ENCODE measurements around the gene LRRC52.

Gene LRRC52

DNA sequence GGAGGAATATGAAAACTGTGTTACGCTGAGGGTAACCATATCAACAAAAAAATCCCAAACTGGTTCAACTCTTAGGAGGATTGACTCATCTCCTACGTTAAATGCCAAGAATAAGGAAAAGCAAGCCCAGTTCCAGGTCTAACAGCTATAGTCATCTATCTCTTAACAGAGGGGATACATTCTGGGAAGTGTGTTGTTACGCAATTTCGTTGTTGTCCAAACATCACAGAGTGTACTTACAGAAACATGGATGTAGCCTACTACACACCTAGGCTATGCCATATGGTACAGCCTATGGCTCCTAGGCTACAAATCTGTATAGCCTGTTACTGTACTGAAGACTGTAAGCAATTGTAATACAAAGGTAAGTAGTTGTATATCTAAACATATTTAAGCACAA lies 23.2 kb upstream of the LRRC52 start:
- in situ Hi-C loops (cut with HindIII; ENCODE audit: low sequenced_read_pairs): no loop called here
- DNase-seq (ENCODE audit: low read depth): no peak
- H3K4me3 ChIP-seq (ENCODE audit: low read depth, low read length): no peak overlapping the region

GRCh38 chr1:165524639-165525285 lies 19.0 kb upstream of the LRRC52 start:
- in situ Hi-C loops (cut with HindIII; ENCODE audit: low sequenced_read_pairs): no loop called here
- DNase-seq (ENCODE audit: low read depth): no peak
- TF ChIP-seq, protein P1, sequence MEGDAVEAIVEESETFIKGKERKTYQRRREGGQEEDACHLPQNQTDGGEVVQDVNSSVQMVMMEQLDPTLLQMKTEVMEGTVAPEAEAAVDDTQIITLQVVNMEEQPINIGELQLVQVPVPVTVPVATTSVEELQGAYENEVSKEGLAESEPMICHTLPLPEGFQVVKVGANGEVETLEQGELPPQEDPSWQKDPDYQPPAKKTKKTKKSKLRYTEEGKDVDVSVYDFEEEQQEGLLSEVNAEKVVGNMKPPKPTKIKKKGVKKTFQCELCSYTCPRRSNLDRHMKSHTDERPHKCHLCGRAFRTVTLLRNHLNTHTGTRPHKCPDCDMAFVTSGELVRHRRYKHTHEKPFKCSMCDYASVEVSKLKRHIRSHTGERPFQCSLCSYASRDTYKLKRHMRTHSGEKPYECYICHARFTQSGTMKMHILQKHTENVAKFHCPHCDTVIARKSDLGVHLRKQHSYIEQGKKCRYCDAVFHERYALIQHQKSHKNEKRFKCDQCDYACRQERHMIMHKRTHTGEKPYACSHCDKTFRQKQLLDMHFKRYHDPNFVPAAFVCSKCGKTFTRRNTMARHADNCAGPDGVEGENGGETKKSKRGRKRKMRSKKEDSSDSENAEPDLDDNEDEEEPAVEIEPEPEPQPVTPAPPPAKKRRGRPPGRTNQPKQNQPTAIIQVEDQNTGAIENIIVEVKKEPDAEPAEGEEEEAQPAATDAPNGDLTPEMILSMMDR (IDR thresholded peaks at IDR 0.05; ENCODE audit: low read depth, low read length, missing control alignments): no peak
- H3K4me3 ChIP-seq (ENCODE audit: low read depth, low read length): no peak overlapping the region

More for the DNA sequence above, 23.2 kb upstream of the LRRC52 start:
- TF ChIP-seq, protein P1 (IDR thresholded peaks at IDR 0.05; ENCODE audit: low read depth, low read length, missing control alignments): no peak

- TF ChIP-seq, protein P1 (IDR thresholded peaks at IDR 0.05; ENCODE audit: low read depth, low read length, missing control alignments): no peak
- in situ Hi-C loops (cut with HindIII; ENCODE audit: low sequenced_read_pairs): no loop called here
- DNase-seq (ENCODE audit: low read depth): no peak
- H3K4me3 ChIP-seq (ENCODE audit: low read depth, low read length): no peak overlapping the region
Measured at GRCh38 chr1:165525708-165526107, 18.1 kb upstream of the LRRC52 start.

DNA sequence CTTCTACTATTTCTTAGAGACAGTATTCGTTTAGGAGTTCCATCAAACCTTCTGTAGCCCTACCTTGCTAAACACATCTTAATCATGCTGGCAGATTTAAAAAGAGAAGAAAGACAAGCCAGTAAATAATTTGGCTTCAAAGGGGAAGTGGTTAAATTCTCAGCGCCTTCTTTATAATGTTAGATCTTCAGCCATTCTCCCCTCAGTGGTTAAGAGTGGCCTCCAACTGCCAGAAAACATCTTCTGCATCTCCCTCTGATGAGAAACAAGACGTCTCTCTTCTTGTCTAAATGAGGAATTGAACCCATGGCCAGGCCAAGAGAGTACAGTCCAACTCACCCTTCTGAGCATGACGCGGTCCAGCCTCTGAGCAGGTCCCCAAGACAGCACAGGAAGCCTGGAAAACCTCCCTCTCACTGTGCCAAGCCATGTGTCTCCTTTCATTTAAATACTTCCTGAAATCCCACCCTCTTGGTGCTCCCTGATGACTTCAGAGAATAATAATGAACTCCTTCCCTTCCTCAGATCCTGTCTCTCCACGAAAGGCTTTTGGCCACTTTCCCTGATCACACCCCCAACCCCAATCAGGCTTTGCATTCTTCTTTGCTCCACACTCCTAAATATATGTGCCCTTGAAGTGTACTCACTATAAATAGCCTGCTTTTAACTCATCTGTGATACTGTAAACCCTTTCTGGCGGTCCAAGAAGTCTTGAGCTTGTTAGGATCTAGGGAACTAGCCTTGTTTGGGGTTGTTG lies 16.4 kb upstream of the LRRC52 start:
- DNase-seq (ENCODE audit: low read depth): no peak
- TF ChIP-seq, protein P1 (IDR thresholded peaks at IDR 0.05; ENCODE audit: low read depth, low read length, missing control alignments): no peak
- no peak overlapping the region for H3K4me3 ChIP-seq (ENCODE audit: low read depth, low read length)
- in situ Hi-C loops (cut with HindIII; ENCODE audit: low sequenced_read_pairs): no loop called here

GRCh38 chr1:165531021-165531420 lies 12.8 kb upstream of the LRRC52 start:
- in situ Hi-C loops (cut with HindIII; ENCODE audit: low sequenced_read_pairs): no loop called here
- DNase-seq (ENCODE audit: low read depth): no peak
- no peak overlapping the region for H3K4me3 ChIP-seq (ENCODE audit: low read depth, low read length)
- TF ChIP-seq, protein P1 (IDR thresholded peaks at IDR 0.05; ENCODE audit: low read depth, low read length, missing control alignments): no peak

- no peak overlapping the region for H3K4me3 ChIP-seq (ENCODE audit: low read depth, low read length)
- in situ Hi-C loops (cut with HindIII; ENCODE audit: low sequenced_read_pairs): no loop called here
- TF ChIP-seq, protein P1 (IDR thresholded peaks at IDR 0.05; ENCODE audit: low read depth, low read length, missing control alignments): no peak
- no peak for DNase-seq (ENCODE audit: low read depth)
Measured at GRCh38 chr1:165532053-165532452, 11.7 kb upstream of the LRRC52 start.

Measured in astrocyte of the cerebellum (primary cell).